Suprapubic skin (tissue), 4 donors: Measurements from ENCODE around the gene GGNBP2. TPM values are rescaled to one million over a fixed set of nuclear protein-coding genes. Genes with fewer than 3 reads are reported as not detected.
"Not testable (repeated sequence)": the region's sequence is repeated elsewhere in the genome, so short reads cannot be mapped to it uniquely, and the experiment has no call there.

Experiments used
- DNase-seq, 2 donors: peaks; one replicate each; pipeline ENCODE4 v3.0.0-alpha.2; 2019; ENCODE audit warnings: low spot score in 2 of 2
- H3K27ac ChIP-seq: fragments of 200-600 bp; sonication (generic); one replicate; pipeline ENCODE4 v1.5.1; 2019
- H3K27me3 ChIP-seq: fragments of 200-600 bp; sonication (generic); one replicate; pipeline ENCODE4 v1.5.1; 2019
- H3K36me3 ChIP-seq: fragments of 200-600 bp; sonication (generic); one replicate; pipeline ENCODE4 v1.5.1; 2019
- H3K4me1 ChIP-seq: fragments of 200-600 bp; sonication (generic); one replicate; pipeline ENCODE4 v1.5.1; 2019
- H3K4me3 ChIP-seq: fragments of 200-600 bp; sonication (generic); one replicate; pipeline ENCODE4 v1.5.1; 2019; ENCODE audit warnings: mild to moderate bottlenecking
- H3K9me3 ChIP-seq: fragments of 200-600 bp; sonication (generic); one replicate; pipeline ENCODE4 v1.5.1; 2019
- EP300 ChIP-seq: sonication (generic); formaldehyde crosslinking; IDR thresholded peaks from one replicate; pipeline ENCODE4 v1.6.1; 2017; ENCODE audit warnings: antibody characterized with exemption
- POLR2A ChIP-seq, 2 donors: fragments of 450-650 bp; IDR thresholded peaks; one replicate each; pipeline ENCODE4 v1.6.1; 2017; ENCODE audit warnings: antibody characterized with exemption in 2 of 2, mild to moderate bottlenecking in 2 of 2, moderate library complexity in 2 of 2
- POLR2AphosphoS5 ChIP-seq, 3 donors: sonication (generic); formaldehyde crosslinking; IDR thresholded peaks; one replicate each; pipeline ENCODE4 v1.6.1; 2017; ENCODE audit warnings: antibody characterized with exemption in 3 of 3
- WGBS: methylation state at CpG from one replicate; pipeline ENCODE4 v1.1.5; 2018; 5-methylcytosine and 5-hydroxymethylcytosine counted together
- total RNA-seq, 4 donors: library from RNA; depleted of rRNA; stranded (reverse); fragments of >200 nt; gene quantifications; one replicate each; pipeline ENCODE4 v1.1.0, GENCODE V29; 2016
- TF ChIP-seq, protein P1 (sequence below), 2 donors: fragments of 200-600 bp in 1 of 2; fragments of 450-650 bp in 1 of 2; sonication (generic) in 1 of 2; IDR thresholded peaks; one replicate each; pipeline ENCODE4 v1.5.1; 2016 to 2019; ENCODE audit warnings: antibody characterized with exemption in 2 of 2, mild to moderate bottlenecking in 1 of 2, moderate library complexity in 1 of 2

Gene GGNBP2
- total RNA-seq, 4 donors from 2014 or later: 49.4 to 84.1 (median 57.1) TPM

DNA sequence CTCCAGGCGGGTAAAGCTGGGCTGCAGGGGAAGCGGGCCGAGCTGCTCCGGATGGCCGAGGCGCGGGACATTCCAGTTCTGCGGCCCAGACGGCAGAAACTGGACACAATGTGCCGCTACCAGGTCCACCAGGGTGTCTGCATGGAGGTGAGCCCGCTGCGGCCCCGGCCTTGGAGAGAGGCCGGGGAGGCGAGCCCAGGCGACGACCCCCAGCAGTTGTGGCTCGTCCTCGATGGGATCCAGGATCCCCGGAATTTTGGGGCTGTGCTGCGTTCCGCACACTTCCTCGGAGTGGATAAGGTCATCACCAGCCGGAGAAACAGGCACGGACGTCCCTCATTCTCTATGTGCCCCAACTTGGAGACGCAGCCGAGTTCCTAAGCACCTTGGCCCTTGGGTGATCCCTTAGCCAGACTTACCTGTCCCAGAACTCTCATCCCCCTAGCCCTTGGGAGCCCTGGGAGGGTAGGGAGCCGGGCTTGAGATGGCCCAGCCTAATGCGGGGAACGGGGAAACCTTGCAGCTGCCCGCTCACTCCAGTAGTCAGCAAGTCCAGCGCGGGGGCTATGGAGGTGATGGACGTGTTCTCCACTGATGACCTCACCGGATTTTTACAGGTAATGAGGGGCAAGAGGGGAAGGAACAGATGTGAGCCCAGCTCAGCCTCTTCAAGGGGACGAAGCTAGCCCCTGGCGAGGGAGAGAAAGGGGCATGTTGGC, 57.5 kb downstream of the GGNBP2 start:
- WGBS: 6% methylated on average over 30 of the region's 38 CpGs
- TF ChIP-seq, protein P1, sequence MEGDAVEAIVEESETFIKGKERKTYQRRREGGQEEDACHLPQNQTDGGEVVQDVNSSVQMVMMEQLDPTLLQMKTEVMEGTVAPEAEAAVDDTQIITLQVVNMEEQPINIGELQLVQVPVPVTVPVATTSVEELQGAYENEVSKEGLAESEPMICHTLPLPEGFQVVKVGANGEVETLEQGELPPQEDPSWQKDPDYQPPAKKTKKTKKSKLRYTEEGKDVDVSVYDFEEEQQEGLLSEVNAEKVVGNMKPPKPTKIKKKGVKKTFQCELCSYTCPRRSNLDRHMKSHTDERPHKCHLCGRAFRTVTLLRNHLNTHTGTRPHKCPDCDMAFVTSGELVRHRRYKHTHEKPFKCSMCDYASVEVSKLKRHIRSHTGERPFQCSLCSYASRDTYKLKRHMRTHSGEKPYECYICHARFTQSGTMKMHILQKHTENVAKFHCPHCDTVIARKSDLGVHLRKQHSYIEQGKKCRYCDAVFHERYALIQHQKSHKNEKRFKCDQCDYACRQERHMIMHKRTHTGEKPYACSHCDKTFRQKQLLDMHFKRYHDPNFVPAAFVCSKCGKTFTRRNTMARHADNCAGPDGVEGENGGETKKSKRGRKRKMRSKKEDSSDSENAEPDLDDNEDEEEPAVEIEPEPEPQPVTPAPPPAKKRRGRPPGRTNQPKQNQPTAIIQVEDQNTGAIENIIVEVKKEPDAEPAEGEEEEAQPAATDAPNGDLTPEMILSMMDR (IDR thresholded peaks at IDR 0.05): no peak
- TF ChIP-seq POLR2AphosphoS5 (IDR thresholded peaks at IDR 0.05) (no peak), POLR2A (IDR thresholded peaks at IDR 0.05) (no peak), EP300 (no peak)
- DNase-seq: peak in 1 of 2 donors; percentile 61
- peak overlapping the region; percentile 79 for H3K27ac ChIP-seq
- peaks cover 26% of the 10 kb centered on the region for H3K4me1 ChIP-seq
- H3K36me3 ChIP-seq: no peaks in the 10 kb centered on the region
- H3K9me3 ChIP-seq: no peaks in the 10 kb centered on the region
- H3K4me3 ChIP-seq: peak overlapping the region; percentile 76
- H3K27me3 ChIP-seq: no peaks in the 10 kb centered on the region

DNA sequence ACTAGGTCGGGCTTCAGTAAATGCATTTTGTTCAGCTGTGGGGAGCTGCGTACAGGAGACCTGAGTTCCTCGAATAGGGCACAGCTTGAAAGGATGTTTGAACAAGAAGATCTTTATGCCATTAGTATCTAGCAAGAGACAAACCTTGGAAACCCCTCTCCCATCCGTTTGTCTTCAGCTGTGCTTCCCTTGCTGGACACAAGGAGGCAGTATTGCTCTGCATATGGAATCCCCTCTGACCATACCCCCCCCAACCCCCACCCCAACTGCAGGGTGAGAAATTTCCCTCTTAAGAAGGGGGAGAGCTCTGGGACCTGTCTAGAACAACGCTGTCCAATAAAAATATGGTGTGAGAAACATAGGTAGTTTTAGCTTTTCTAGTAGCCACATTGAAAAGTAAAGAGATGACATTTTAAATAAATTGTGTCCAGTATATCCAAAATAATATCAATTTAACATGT, 58.2 kb downstream of the GGNBP2 start:
- H3K27me3 ChIP-seq: no peaks in the 10 kb centered on the region
- H3K36me3 ChIP-seq: peaks cover 3% of the 10 kb centered on the region
- H3K4me3 ChIP-seq: peak overlapping the region; percentile 76
- no peaks in the 10 kb centered on the region for H3K9me3 ChIP-seq
- TF ChIP-seq POLR2AphosphoS5 (IDR thresholded peaks at IDR 0.05): no peak
- TF ChIP-seq, protein P1 (IDR thresholded peaks at IDR 0.05): peak; percentile 39 to 84
- no peak overlapping the region for H3K27ac ChIP-seq
- 19% methylated on average over 5 of the region's 5 CpGs for WGBS
- DNase-seq: peak in 1 of 2 donors; percentile 71
- peaks cover 26% of the 10 kb centered on the region for H3K4me1 ChIP-seq

DNA sequence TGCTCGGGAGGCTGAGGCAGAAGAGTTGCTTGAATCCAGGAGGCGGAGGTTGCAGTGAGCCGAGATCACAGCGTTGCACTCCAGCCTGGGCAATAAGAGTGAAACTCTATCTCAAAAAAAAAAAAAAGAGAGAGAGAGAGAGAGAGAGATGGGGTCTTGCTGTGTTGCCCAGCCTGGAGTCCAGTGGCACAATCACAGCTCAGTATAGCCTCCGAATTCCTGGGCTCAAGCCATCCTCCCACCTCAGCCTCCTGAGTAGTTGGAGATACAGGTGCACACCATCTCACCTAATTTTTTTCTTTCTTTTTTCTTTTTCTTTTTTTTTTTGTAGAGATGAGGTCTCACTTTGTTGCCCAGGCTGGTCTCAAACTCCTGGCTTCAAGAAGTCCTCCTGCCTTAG, 60.3 kb downstream of the GGNBP2 start:
- H3K36me3 ChIP-seq, H3K27me3 ChIP-seq, H3K4me3 ChIP-seq, H3K27ac ChIP-seq, DNase-seq, H3K9me3 ChIP-seq: not testable (repeated sequence)
- H3K4me1 ChIP-seq: peaks cover 37% of the 10 kb centered on the region
- 89% methylated on average over 5 of the region's 5 CpGs for WGBS

DNA sequence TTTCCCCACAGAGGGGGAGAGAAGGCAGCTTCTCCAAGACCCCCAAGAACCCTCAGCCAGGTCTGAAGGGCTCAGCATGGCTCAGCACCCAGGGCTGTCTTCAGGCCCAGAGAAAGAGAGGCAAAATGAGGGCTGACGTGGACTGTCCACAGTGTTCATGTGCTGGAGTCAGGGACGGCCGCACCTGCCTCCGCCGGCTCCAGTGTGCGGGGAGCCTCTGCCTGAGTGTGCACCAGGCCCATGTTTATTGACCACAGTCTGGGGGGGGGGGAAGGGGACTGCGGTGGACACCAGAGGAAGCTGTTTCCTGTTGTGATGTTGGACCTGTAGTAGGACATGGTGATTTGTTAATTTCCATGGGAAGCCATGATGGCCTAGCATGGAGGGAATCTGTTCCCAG, 63.6 kb downstream of the GGNBP2 start:
- Histone ChIP-seq H3K4me3 (no peak overlapping the region), H3K4me1 (peaks cover 18% of the 10 kb centered on the region), H3K9me3 (no peaks in the 10 kb centered on the region), H3K27ac (no peak overlapping the region), H3K36me3 (peaks cover 4% of the 10 kb centered on the region), H3K27me3 (peaks cover 3% of the 10 kb centered on the region)
- DNase-seq: no peak
- TF ChIP-seq POLR2AphosphoS5 (IDR thresholded peaks at IDR 0.05) (no peak), EP300 (no peak)
- TF ChIP-seq, protein P1 (IDR thresholded peaks at IDR 0.05): no peak
- 81% methylated on average over 5 of the region's 7 CpGs for WGBS

DNA sequence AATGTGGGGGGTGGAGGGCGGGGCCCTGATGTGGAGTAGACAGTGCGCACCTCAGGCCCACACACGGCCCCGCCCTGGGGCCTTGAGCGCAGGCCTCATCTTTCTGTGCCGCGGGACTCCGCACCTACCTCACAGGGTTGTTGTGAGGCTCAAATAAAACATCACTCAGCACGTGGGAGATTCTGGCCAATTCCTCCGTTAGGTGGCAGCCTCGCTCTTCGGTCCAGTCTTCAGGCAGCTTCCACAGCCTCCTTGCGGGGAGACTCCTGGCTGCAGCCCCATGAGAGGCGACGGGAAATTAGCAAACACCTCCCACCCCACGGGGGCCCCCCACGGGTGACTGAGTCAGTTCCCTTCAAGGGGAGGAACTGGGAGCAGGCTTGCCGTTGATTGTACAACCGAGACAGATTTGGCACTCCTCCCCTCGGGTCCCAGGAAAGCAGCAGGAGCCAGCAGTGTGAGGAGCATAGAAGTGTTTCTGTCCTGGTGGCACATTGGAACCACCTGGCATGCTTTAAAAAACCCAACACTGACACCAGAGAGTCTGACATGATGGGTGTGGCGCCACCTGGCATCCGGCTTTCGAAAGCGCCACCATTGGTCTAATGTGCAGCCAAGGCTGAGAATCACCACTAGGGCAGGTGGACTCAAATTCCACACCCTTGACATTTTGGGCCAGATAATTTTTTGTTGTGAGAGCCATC, 64.2 kb downstream of the GGNBP2 start:
- Histone ChIP-seq H3K9me3 (no peaks in the 10 kb centered on the region), H3K27me3 (peaks cover 3% of the 10 kb centered on the region), H3K27ac (no peak overlapping the region), H3K4me3 (no peak overlapping the region), H3K36me3 (peaks cover 4% of the 10 kb centered on the region), H3K4me1 (peaks cover 11% of the 10 kb centered on the region)
- DNase-seq: no peak
- WGBS: 51% methylated on average over 4 of the region's 24 CpGs
- no peak for TF ChIP-seq EP300
- no peak for TF ChIP-seq POLR2A (IDR thresholded peaks at IDR 0.05)
- TF ChIP-seq POLR2AphosphoS5 (IDR thresholded peaks at IDR 0.05): no peak
- TF ChIP-seq, protein P1 (IDR thresholded peaks at IDR 0.05): peak in 1 of 2 donors; percentile 16
